ENCODE results near the gene CNTNAP2.

Gene CNTNAP2

DNA sequence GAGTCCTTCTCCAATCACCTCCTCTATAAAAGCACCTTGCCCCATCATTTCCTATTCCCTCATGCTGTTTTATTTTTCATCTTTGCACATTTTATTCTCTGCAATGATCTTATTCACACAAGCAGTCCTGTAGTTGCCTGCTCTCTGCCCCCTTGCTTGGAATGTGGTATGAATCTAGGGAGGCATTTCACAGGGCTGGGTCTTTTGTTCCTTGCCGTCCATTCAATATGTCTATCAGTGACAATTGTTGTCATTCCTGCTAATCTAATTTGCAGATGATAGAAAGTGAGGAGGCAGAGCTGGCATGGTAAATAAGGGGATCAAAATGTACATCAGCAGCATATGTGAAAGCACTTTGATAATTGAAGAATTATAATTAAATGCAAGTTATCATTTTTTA, 2227.8 kb downstream of the CNTNAP2 start:
- DNase-seq (ENCODE audit: low spot score) = no peak

- DNase-seq (ENCODE audit: low spot score) = no peak
These were observed 2231.4 kb downstream of the CNTNAP2 start for GRCh38 chr7:148347981-148348380.

DNA sequence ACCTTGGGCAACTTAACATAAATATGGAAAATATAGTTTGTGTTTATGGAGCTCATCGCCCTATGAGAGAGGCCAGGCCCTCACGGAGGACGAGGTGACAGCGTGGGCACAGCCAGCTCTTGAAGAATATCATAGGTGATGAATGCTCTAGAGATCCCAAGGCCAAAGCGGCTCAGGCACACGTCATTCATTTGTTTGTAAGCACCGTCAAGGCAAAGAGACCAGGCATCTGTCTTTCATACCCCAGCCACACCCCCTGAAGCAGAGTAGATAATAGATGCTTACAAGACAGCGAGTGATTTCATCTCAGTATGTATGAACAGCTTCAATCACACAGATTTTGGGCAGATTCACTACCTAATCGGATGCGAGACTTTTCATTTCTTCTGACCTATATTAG, 2231.9 kb downstream of the CNTNAP2 start:
- no peak for DNase-seq (ENCODE audit: low spot score)

DNA sequence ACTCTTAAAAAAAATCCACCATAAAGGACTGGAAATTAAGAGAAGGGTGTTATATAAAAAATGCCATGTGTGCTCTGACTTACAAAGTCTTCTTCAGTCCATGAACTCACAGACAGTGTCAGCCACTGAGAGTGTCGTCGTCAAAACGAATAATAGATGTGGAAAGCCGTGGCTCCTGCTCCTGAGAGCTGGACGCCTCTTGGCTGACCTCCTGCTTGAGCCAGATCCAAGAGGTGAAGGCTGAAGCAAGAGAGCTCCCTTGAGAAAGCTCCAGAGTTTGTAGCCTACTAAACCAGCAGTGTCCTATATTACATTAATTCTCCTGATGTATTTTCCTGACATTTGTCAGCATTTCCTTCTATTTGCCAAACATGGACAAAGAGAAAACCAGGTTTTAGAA, 2239.7 kb downstream of the CNTNAP2 start:
- no peak for DNase-seq (ENCODE audit: low spot score)

DNA sequence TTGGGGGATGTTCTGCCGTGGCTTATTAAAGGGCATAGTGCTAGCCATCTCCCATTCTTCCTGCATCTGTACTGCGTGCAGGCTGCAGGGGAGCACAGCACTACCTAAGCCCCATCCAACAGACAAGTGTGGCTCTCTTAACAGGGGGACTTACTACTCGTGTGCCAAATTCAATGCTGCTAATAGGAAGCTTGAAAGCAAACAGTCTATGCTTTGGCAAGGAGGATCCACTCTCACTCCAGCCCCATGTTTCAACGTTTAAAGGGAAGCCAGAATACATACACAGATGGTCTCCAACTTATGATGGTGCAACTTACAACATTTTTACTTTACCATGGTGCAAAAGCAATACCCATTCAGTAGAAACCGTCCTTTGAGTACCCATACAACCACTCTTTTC, 2245.9 kb downstream of the CNTNAP2 start:
- no peak for DNase-seq (ENCODE audit: low spot score)

- no peak for DNase-seq (ENCODE audit: low spot score)
These were observed 2251.3 kb downstream of the CNTNAP2 start for GRCh38 chr7:148367731-148368475.

GRCh38 chr7:148368562-148368961, 2252.0 kb downstream of the CNTNAP2 start:
- DNase-seq (ENCODE audit: low spot score) = no peak

GRCh38 chr7:148371280-148371937, 2254.8 kb downstream of the CNTNAP2 start:
- DNase-seq (ENCODE audit: low spot score) = no peak

- no peak for DNase-seq (ENCODE audit: low spot score)
These were observed 2258.0 kb downstream of the CNTNAP2 start for GRCh38 chr7:148374396-148375259.

GRCh38 chr7:148379677-148380076, 2263.1 kb downstream of the CNTNAP2 start:
- DNase-seq (ENCODE audit: low spot score) = no peak

DNA sequence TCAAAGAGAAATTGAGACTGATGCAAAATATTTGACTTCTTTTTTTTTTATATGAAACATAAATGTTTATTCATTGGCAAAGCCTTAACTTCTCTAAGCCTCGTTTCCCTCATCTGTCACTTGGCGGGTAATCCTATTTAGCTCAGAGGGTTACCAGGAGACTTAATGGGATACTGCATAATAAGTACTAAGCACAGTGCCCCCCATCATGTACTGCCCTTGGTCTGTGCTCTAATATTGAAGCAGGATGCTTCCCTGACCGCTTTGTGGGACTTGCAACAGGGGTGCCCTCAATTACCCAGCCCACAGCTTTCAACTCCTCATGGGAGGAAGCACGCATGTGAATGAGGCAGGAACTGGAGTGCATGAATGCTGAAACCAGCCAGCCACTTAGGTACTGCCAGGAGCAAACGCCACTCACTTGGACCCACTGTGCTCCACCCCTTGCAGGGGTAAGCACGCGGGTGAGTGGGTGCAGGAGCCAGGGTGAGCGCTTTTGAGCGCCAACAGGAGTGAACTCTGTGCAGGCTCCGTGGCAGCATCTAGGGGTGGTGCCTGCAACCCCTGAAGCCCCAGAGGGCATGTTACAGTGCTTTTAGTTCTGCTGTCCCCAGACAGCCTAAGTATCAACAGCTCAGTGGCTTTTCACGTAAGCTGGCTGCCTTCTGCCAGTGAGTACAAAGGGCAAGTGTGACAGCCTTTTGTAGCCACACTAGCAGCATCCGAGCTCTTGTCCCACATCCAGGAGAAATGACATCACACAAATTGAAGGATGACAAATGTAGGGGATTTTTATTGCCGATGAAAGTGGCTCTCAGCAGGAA, 2264.2 kb downstream of the CNTNAP2 start:
- no peak for DNase-seq (ENCODE audit: low spot score)

DNA sequence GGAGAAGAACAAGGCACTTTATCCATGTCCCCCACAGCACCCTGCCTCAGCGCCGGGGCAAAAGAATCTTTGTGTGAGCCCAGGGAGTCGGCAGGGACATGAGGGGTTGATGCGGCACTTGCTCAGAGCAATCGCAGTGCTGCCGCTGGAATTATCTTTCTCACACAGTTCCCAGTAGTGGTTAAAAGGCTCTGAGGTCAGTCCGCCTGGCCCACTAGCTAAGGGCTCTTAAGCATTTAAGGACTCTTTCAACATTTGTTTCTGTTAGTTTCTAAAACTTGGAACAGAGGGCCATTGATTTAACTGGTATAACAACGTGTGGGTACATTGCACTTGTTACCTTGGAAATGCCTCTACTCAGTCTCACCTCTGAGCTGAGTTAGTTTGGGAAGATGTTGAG, 2266.0 kb downstream of the CNTNAP2 start:
- DNase-seq (ENCODE audit: low spot score) = no peak

- no peak for DNase-seq (ENCODE audit: low spot score)
These were observed 2267.1 kb downstream of the CNTNAP2 start for GRCh38 chr7:148383651-148384050.

- DNase-seq (ENCODE audit: low spot score) = no peak
These were observed 2268.5 kb downstream of the CNTNAP2 start for GRCh38 chr7:148385009-148385682.

DNA sequence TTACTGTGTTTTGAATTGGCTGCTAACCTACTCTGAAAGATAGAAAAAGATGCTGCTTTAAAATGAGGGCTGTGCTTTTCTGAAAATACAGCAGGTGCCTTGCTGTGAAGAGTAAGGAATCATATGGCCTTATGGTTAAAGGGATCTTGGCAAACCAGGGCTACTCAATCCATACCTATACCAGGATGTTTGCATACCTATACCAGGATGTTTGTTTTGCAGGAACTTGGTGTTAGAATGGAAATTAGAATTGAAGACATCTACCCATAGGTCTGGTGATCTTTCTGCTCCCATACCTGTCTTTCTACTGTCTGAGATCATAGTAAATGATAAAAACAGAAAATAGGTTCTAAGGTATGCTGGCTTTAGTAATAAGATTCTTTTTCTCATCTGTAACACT, 2273.8 kb downstream of the CNTNAP2 start:
- no peak for DNase-seq (ENCODE audit: low spot score)

GRCh38 chr7:148391591-148391990, 2275.0 kb downstream of the CNTNAP2 start:
- DNase-seq (ENCODE audit: low spot score) = no peak

GRCh38 chr7:148394582-148394981, 2278.0 kb downstream of the CNTNAP2 start:
- DNase-seq (ENCODE audit: low spot score) = no peak

GRCh38 chr7:148395352-148395811, 2278.8 kb downstream of the CNTNAP2 start:
- no peak for DNase-seq (ENCODE audit: low spot score)

DNA sequence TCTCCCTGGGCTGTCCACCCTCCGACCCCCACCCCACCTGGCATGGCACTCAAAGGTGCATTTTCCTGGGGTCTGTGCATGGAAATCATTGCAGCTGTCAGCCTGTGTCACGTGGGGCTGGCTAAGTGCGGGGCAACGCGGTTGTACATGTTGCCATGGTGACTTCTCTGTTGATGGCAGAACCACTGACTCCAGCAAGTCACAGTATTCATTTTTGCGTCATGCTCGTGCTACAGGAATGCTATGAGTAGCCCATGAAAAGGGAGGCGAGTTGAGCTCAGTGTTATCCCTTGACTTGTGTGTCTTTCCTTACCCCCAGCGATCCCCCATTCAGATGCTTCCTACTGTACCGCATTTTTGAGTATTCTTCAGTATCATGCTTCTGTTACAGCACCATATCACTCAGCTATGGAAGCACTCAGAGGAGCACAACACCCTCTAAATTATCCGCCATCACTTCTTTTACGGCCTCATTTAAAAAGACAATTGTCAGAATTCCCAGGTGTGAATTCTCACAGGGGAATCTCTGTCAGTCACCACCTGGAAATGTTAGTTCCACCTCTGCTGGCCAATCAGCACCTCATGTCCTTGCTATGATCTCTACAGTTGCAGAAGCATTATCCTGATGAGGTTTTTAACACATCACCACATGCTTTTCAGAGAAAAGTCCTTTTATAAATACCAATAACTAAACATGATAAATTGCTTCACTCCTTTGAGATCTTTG, 2279.6 kb downstream of the CNTNAP2 start:
- no peak for DNase-seq (ENCODE audit: low spot score)

DNA sequence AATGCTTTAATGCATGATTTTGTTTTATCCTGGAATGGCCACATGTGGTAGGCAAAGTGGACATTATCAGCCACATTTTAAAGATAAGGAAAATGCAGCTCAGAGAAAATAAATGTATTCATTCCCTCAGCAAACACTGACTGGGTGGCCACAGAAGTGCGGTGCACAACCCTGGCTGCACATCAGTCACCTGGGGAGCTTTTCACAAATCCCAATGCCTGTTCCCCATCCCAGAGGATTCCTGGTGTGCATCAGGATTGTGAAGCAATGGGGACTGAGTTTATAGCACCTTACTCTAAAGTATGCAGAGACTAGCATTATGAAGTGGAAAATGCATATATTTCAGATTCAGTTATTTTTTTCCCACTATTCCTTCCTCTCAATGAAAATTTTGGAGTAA, 2280.5 kb downstream of the CNTNAP2 start:
- DNase-seq (ENCODE audit: low spot score) = no peak

DNA sequence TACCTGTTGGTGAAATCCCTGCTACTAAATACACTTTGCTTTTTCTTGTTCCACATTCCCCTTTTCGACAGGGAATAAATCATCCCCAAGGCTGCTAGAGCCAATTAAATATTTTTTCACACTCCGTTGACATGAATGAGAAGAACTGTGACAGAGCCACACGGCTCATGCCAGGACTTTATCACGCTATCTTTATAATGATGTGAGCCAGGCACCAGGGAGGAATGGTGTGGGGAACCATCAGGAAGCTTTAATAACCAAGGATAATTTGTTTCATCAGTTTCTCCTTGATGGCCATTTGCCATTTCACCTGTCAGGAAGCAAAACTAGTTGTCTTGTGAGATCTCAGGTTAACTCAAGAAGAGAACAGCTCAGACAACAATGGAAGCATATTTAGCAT, 2280.9 kb downstream of the CNTNAP2 start:
- no peak for DNase-seq (ENCODE audit: low spot score)
